IPS DF 4.7 (cell line): Measurements from ENCODE around the gene MYH2.

Experiments used
- DNase-seq: peaks from one replicate; pipeline ENCODE4 v3.0.0-alpha.2; 2013; ENCODE audit warnings: low spot score; ENCODE audit errors: extremely low read depth

MYH2 gene

GRCh38 chr17:10516638-10517037, 32.8 kb downstream of the MYH2 start:
- DNase-seq, result no peak

- DNase-seq, result no peak
Observed at GRCh38 chr17:10516065-10516464, 33.4 kb downstream of the MYH2 start.

GRCh38 chr17:10513299-10514067, 36.0 kb downstream of the MYH2 start:
- no peak for DNase-seq

GRCh38 chr17:10512856-10513255, 36.6 kb downstream of the MYH2 start:
- no peak for DNase-seq

- no peak for DNase-seq
Observed at GRCh38 chr17:10499950-10500349, 49.5 kb downstream of the MYH2 start.

GRCh38 chr17:10492004-10492403, 57.5 kb downstream of the MYH2 start:
- no peak for DNase-seq

GRCh38 chr17:10482252-10482651, 67.2 kb downstream of the MYH2 start:
- DNase-seq, result no peak

- no peak for DNase-seq
Observed at GRCh38 chr17:10477701-10478100, 71.8 kb downstream of the MYH2 start.

GRCh38 chr17:10474536-10474935, 74.9 kb downstream of the MYH2 start:
- DNase-seq, result no peak

- DNase-seq, result no peak
Observed at GRCh38 chr17:10471858-10472257, 77.6 kb downstream of the MYH2 start.
